HEK293T (cell line): Measurements from ENCODE around the gene ARHGAP32.

Experiments
- CTCF ChIA-PET: fragments of 350-600 bp; formaldehyde crosslinking; extraction: SDS; loops from one replicate; lab custom pipeline; 2021; ENCODE audit warnings: antibody characterized with exemption, inconsistent platforms; lab: Yijun Ruan, JAX
- POLR2A ChIA-PET: fragments of 350-600 bp; formaldehyde crosslinking; extraction: SDS; loops from one replicate; lab custom pipeline; 2020; ENCODE audit warnings: antibody characterized with exemption, inconsistent platforms; lab: Yijun Ruan, JAX
- DNase-seq: peaks from one replicate; pipeline ENCODE4 v3.0.0; 2012; ENCODE audit warnings: mixed read lengths; ENCODE audit errors: extremely low spot score
- ARNT ChIP-seq: fragments of 450-650 bp; IDR thresholded peaks from 2 replicates; pipeline ENCODE4 v1.6.1; 2017; ENCODE audit warnings: mild to moderate bottlenecking
- BHLHE40 ChIP-seq: fragments of 450-650 bp; IDR thresholded peaks from 2 replicates; pipeline ENCODE4 v1.6.1; 2016; ENCODE audit warnings: mild to moderate bottlenecking, moderate library complexity, borderline replicate concordance
- CTBP1 ChIP-seq: fragments of 450-650 bp; IDR thresholded peaks from 2 replicates; pipeline ENCODE4 v1.6.1; 2016; ENCODE audit warnings: borderline replicate concordance
- ELF4 ChIP-seq: fragments of 450-650 bp; IDR thresholded peaks from 2 replicates; pipeline ENCODE4 v1.6.1; 2017; ENCODE audit warnings: antibody characterized with exemption
- FOXA1 ChIP-seq: fragments of 450-650 bp; IDR thresholded peaks from 2 replicates; pipeline ENCODE4 v1.6.1; 2016; ENCODE audit warnings: mild to moderate bottlenecking
- FOXK2 ChIP-seq: fragments of 450-650 bp; IDR thresholded peaks from 2 replicates; pipeline ENCODE4 v1.6.1; 2016; ENCODE audit warnings: mild to moderate bottlenecking
- FOXM1 ChIP-seq: fragments of 450-650 bp; IDR thresholded peaks from 2 replicates; pipeline ENCODE4 v1.6.1; 2017; ENCODE audit warnings: mild to moderate bottlenecking, borderline replicate concordance
- HDGF ChIP-seq: fragments of 450-650 bp; IDR thresholded peaks from 2 replicates; pipeline ENCODE4 v1.6.1; 2017; ENCODE audit warnings: antibody characterized with exemption, borderline replicate concordance
- L3MBTL2 ChIP-seq: fragments of 450-650 bp; conservative IDR thresholded peaks from 2 replicates; pipeline ENCODE4 v1.6.1; 2016; ENCODE audit warnings: mild to moderate bottlenecking
- LEF1 ChIP-seq: fragments of 450-650 bp; IDR thresholded peaks from 2 replicates; pipeline ENCODE4 v1.6.1; 2017; ENCODE audit warnings: mild to moderate bottlenecking, borderline replicate concordance
- NFRKB ChIP-seq: fragments of 450-650 bp; IDR thresholded peaks from 2 replicates; pipeline ENCODE4 v1.6.1; 2016; ENCODE audit warnings: mild to moderate bottlenecking, moderate library complexity
- SP1 ChIP-seq: fragments of 450-650 bp; IDR thresholded peaks from 2 replicates; pipeline ENCODE4 v1.6.1; 2017
- SUZ12 ChIP-seq: fragments of 450-650 bp; IDR thresholded peaks from 2 replicates; pipeline ENCODE4 v1.6.1; 2016; ENCODE audit warnings: mild to moderate bottlenecking
- TARDBP ChIP-seq: fragments of 450-650 bp; IDR thresholded peaks from 2 replicates; pipeline ENCODE4 v1.6.1; 2016
- ZNF384 ChIP-seq: fragments of 450-650 bp; IDR thresholded peaks from 2 replicates; pipeline ENCODE4 v1.6.1; 2016
- TF ChIP-seq, protein P1 (sequence below): fragments of 450-650 bp; IDR thresholded peaks from 2 replicates; pipeline ENCODE4 v1.6.1; 2016

The ARHGAP32 gene

DNA sequence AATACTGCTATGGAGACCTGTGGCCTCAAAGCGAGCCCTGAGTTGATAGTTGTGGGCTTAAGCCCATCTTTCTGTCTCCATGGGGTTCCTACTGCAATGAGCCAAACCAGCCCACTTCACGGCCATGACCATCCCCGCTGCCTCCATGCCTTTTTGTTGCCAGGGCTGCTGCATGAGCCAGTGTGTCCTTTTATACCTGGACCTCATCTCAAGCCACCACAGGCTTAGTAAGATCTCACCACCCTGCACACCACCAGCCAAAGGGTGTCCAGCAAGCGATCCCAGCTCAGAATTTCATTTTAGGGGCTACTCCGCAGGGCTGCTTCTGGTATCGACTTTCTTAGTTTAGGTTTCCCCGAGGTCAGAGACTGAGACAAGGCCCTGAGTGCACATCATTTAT is 257.8 kb downstream of the ARHGAP32 start:
- DNase-seq = no peak
- CTCF ChIA-PET = no interaction called here
- TF ChIP-seq LEF1 (no peak), FOXK2 (no peak), FOXA1 (no peak), CTBP1 (no peak), ARNT (no peak), TARDBP (no peak), SP1 (no peak), ELF4 (no peak), L3MBTL2 (no peak), HDGF (no peak)
- TF ChIP-seq, protein P1, sequence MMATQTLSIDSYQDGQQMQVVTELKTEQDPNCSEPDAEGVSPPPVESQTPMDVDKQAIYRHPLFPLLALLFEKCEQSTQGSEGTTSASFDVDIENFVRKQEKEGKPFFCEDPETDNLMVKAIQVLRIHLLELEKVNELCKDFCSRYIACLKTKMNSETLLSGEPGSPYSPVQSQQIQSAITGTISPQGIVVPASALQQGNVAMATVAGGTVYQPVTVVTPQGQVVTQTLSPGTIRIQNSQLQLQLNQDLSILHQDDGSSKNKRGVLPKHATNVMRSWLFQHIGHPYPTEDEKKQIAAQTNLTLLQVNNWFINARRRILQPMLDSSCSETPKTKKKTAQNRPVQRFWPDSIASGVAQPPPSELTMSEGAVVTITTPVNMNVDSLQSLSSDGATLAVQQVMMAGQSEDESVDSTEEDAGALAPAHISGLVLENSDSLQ = no peak
- POLR2A ChIA-PET = no interaction called here

DNA sequence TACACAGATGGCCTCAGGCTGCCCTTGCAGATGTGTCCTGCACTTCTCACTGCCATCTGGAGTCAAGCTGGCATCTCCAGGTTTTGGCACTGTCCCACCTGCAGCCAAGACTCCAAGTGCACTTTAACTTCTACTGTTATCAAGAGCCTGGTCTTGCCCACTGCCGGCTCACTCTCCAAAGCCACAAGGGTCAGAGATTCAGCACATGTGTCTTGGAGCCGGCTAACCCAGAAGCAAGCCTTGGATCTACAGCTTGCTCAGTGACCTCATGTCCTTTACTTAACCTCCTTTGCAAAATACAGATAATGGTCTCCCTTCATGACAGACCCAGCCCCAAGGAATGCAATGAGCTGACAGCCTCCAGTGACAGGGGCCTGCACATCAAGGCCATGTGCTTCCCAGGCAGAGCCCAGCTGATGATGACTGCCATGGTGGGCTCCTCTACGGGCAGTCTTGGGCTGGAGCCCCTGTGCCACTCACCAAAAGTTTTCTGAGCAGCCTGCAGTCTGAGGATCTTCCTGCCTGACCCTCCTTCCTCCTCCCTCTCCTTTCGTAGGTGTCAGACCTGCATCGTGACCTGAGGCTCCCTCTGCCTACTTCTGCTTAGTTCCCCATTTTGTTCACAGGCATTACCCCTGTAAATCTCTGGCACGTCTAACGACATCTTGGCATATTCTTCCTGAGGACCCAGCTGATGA is 258.5 kb downstream of the ARHGAP32 start:
- ChIA-PET CTCF (interaction anchor here (0.6 kb wide), 1 partner anchor 342 kb away, joined by 3 read pairs; no protein-coding TSS in a partner anchor), POLR2A (no interaction called here)
- no peak for DNase-seq
- TF ChIP-seq CTBP1 = no peak
- no peak for TF ChIP-seq SUZ12
- no peak for TF ChIP-seq FOXM1
- no peak for TF ChIP-seq HDGF
- no peak for TF ChIP-seq FOXK2
- TF ChIP-seq, protein P1 = no peak
- TF ChIP-seq NFRKB = no peak
- no peak for TF ChIP-seq L3MBTL2

DNA sequence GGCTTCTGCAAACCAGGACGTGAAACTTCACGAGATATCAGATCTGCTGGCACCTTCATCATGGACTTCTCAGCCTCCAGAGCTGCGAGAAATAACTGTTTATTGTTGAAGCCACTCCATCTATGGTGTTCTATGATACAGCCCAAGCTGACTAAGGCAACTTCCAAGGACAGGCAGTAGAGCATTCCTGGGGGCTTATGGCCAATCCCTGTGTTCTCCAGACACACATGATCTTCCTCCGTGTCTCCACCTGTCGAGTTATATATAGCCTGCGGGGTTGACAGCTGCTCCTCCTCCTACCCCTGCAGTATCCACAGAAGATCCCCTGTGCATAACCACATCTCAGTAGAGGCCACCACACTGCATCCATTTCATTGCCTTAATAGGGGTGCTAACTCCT is 260.5 kb downstream of the ARHGAP32 start:
- ChIA-PET CTCF (interaction anchor here (0.9 kb wide), 1 partner anchor 27 kb away, joined by 3 read pairs; no protein-coding TSS in a partner anchor), POLR2A (no interaction called here)
- TF ChIP-seq NFRKB = no peak
- no peak for DNase-seq

DNA sequence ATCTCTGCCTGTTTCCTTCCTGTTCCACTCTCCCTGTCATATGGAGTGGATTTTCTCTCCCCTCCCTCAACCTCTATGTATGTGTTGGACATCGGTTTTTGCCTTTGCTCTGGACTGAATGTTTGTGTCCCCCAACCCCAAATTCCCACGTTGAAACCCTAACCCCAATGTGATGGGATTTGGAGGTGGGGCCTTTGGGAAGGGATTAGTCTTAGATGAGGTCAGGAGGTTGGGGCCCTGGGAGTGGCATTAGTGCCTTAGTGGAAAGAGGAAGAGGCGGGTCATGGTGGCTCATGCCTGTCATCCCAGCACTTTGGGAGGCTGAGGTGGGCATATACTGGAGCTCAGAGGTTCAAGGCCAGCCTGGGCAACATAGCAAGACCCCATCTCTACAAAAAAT is 261.1 kb downstream of the ARHGAP32 start:
- POLR2A ChIA-PET = no interaction called here
- TF ChIP-seq NFRKB (no peak), ARNT (no peak), HDGF (no peak)
- DNase-seq = no peak
- CTCF ChIA-PET = interaction anchor here (0.9 kb wide), 1 partner anchor 26 kb away, joined by 3 read pairs; no protein-coding TSS in a partner anchor

DNA sequence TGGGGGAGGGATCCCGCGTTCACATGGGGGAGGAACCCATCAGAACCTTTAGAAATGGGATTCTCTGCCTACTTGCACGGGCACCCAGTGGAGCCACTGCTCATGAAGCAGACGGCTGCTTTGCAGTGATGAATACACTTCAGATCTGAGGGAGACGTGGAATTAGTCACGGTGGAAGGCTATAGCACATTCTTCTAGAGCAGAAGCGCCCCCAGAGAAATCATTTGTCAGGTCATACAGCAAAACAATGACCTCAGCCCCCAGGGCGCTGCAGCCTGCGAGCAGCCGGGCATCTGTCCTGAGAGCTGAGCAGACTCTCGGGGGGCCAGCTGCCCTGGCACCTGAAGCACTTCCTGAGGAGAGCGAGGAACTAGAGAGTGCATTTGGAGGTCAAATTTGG is 262.1 kb downstream of the ARHGAP32 start:
- CTCF ChIA-PET = interaction anchor here (1.0 kb wide), 1 partner anchor 44 kb away, joined by 3 read pairs; no protein-coding TSS in a partner anchor
- TF ChIP-seq LEF1 (no peak), NFRKB (no peak), SP1 (no peak), ELF4 (no peak), ARNT (no peak), FOXA1 (no peak), FOXM1 (no peak), TARDBP (no peak), L3MBTL2 (no peak)
- POLR2A ChIA-PET = no interaction called here
- no peak for DNase-seq

DNA sequence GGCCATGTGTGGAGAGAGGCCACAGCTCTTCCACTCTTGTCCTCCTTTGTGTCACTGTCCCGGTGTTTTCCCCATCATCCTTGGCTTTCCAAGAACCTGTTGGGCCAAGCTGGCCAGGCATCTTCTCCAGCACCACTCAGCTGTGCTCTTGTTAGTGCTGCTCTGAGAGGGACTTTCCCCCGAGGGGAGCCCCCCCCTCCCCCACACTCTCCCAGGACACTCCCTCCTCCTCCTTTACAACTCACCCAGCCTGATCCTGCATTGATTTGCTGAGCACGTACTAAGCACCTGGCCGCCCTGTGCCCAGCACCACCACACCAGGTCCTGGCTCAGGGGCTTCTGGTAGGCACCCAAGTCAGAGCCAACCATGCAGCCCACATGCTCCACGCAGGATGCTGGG is 262.7 kb downstream of the ARHGAP32 start:
- TF ChIP-seq FOXM1 (no peak), FOXA1 (no peak)
- TF ChIP-seq, protein P1 = no peak
- POLR2A ChIA-PET = no interaction called here
- CTCF ChIA-PET = interaction anchor here (1.0 kb wide), 1 partner anchor 43 kb away, joined by 3 read pairs; no protein-coding TSS in a partner anchor
- no peak for DNase-seq

DNA sequence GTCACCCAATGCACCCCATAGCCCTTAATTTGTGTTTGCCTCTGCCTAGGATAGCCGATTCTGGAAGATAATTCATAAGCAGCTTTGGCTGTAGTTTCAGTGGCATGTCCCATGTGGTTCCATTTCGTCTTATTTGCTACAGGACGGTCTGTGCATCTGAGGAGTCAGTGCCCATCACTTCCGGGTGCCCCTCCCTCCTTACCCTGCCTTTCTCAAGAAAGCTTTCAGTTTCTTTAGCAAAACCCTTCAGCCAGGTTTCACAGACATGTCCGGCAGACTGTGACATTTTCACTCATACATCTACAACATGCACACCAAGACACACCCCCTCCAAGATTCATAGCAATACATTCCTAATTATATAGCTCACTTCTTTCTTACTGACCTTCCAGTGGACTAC is 263.7 kb downstream of the ARHGAP32 start:
- ChIA-PET POLR2A (no interaction called here), CTCF (interaction anchor here (1.2 kb wide), 1 partner anchor 43 kb away, joined by 3 read pairs; no protein-coding TSS in a partner anchor)
- no peak for DNase-seq
- no peak for TF ChIP-seq SP1
- no peak for TF ChIP-seq SUZ12
- TF ChIP-seq ARNT = no peak
- TF ChIP-seq, protein P1 = no peak
- TF ChIP-seq ZNF384 = no peak
- no peak for TF ChIP-seq L3MBTL2
- TF ChIP-seq CTBP1 = no peak
- TF ChIP-seq FOXK2 = no peak
- TF ChIP-seq LEF1 = no peak
- TF ChIP-seq ELF4 = no peak
- TF ChIP-seq FOXA1 = no peak
- no peak for TF ChIP-seq BHLHE40
- TF ChIP-seq HDGF = no peak
- no peak for TF ChIP-seq NFRKB
- no peak for TF ChIP-seq FOXM1
